ENCODE measurements around the gene C3orf38.

The C3orf38 gene

GRCh38 chr3:88142094-88142624, 7.6 kb upstream of the C3orf38 start:
- TF ChIP-seq CTCF (IDR thresholded peaks at IDR 0.05; ENCODE audit: low read depth, low read length), result no peak
- peak overlapping the region; percentile 17; the same call in 1 of the 2 replicates for H3K4me3 ChIP-seq (ENCODE audit: low read depth, low read length)

GRCh38 chr3:88147261-88147660, 2.5 kb upstream of the C3orf38 start:
- no peak for TF ChIP-seq CTCF (IDR thresholded peaks at IDR 0.05; ENCODE audit: low read depth, low read length)
- H3K4me3 ChIP-seq (ENCODE audit: low read depth, low read length), result no peak overlapping the region

GRCh38 chr3:88148651-88149050, 1.1 kb upstream of the C3orf38 start:
- peak overlapping the region; percentile 74 for H3K4me3 ChIP-seq (ENCODE audit: low read depth, low read length)
- TF ChIP-seq CTCF (IDR thresholded peaks at IDR 0.05; ENCODE audit: low read depth, low read length), result no peak

GRCh38 chr3:88149101-88149508, 654 bp upstream of the C3orf38 start:
- H3K4me3 ChIP-seq (ENCODE audit: low read depth, low read length), result peak overlapping the region; percentile 74
- TF ChIP-seq CTCF (IDR thresholded peaks at IDR 0.05; ENCODE audit: low read depth, low read length), result no peak

- peak overlapping the region; percentile 74 for H3K4me3 ChIP-seq (ENCODE audit: low read depth, low read length)
Measured at GRCh38 chr3:88150371-88150770, 612 bp downstream of the C3orf38 start.

GRCh38 chr3:88150806-88151205, 1.0 kb downstream of the C3orf38 start:
- no peak for TF ChIP-seq CTCF (IDR thresholded peaks at IDR 0.05; ENCODE audit: low read depth, low read length)
- H3K4me3 ChIP-seq (ENCODE audit: low read depth, low read length), result peak overlapping the region; percentile 74

More at GRCh38 chr3:88150371-88150770, 612 bp downstream of the C3orf38 start:
- no peak for TF ChIP-seq CTCF (IDR thresholded peaks at IDR 0.05; ENCODE audit: low read depth, low read length)

GRCh38 chr3:88151358-88151757, 1.6 kb downstream of the C3orf38 start:
- peak overlapping the region; percentile 74 for H3K4me3 ChIP-seq (ENCODE audit: low read depth, low read length)
- TF ChIP-seq CTCF (IDR thresholded peaks at IDR 0.05; ENCODE audit: low read depth, low read length), result no peak

Measured in WI38 (cell line).